Osteoblast (primary cell): ENCODE measurements around the gene LMBR1L. TPM values are rescaled to one million over a fixed set of nuclear protein-coding genes. Genes with fewer than 3 reads are reported as not detected.
A peak's percentile ranks its signal among the peaks of the same experiment; 100 is the strongest.

ENCODE experiments used
- DNase-seq: peaks from one replicate; pipeline ENCODE4 v3.0.0; 2011; ENCODE audit warnings: low spot score, mixed read lengths; ENCODE audit not compliant: insufficient read length; ENCODE audit errors: missing footprints
- H2AFZ ChIP-seq: 2 replicates; pipeline ENCODE4 v1.6.0; 2011; ENCODE audit warnings: mild to moderate bottlenecking, low read length
- H3K27ac ChIP-seq: 2 replicates; pipeline ENCODE4 v1.5.1; 2011; ENCODE audit warnings: mild to moderate bottlenecking, low read depth, low read length, moderate library complexity
- H3K27me3 ChIP-seq: 2 replicates; pipeline ENCODE4 v1.6.0; 2012; ENCODE audit warnings: mild to moderate bottlenecking, control low read depth, inconsistent platforms, low read length, moderate library complexity; ENCODE audit not compliant: insufficient read depth
- H3K36me3 ChIP-seq: 2 replicates; pipeline ENCODE4 v1.5.1; 2011; ENCODE audit warnings: mild to moderate bottlenecking, low read length, control low read depth, moderate library complexity; ENCODE audit not compliant: insufficient read depth
- H3K4me1 ChIP-seq: 2 replicates; pipeline ENCODE4 v1.5.1; 2011; ENCODE audit warnings: mild to moderate bottlenecking, low read length, control low read depth, moderate library complexity; ENCODE audit not compliant: insufficient read depth
- H3K4me2 ChIP-seq: 2 replicates; pipeline ENCODE4 v1.6.0; 2011; ENCODE audit warnings: mild to moderate bottlenecking, low read length; ENCODE audit not compliant: insufficient read depth
- H3K4me3 ChIP-seq: fragments of 200-600 bp; sonication (generic); 3 replicates; pipeline ENCODE4 v1.5.1; 2012; ENCODE audit warnings: mild to moderate bottlenecking, low read length, inconsistent platforms; ENCODE audit not compliant: insufficient read depth
- H3K79me2 ChIP-seq: 2 replicates; pipeline ENCODE4 v1.6.0; 2012; ENCODE audit warnings: mild to moderate bottlenecking, low read length, control low read depth, inconsistent platforms; ENCODE audit not compliant: insufficient read depth
- H3K9me3 ChIP-seq: 2 replicates; pipeline ENCODE4 v1.5.1; 2011; ENCODE audit warnings: low read depth, low read length, control low read depth
- H4K20me1 ChIP-seq: 2 replicates; pipeline ENCODE4 v1.6.0; 2012; ENCODE audit warnings: mild to moderate bottlenecking, low read length, control low read depth; ENCODE audit not compliant: insufficient read depth
- total RNA-seq: library from RNA; depleted of rRNA; stranded (reverse); fragments of >200 nt; gene quantifications from 2 replicates; pipeline ENCODE4 v1.2.3, GENCODE V29; 2012
- TF ChIP-seq, protein P1 (sequence below): IDR thresholded peaks from 2 replicates; pipeline ENCODE4 v1.5.1; 2011; ENCODE audit warnings: mild to moderate bottlenecking, low read depth, low read length, moderate library complexity; ENCODE audit errors: extremely low read depth

Gene LMBR1L
- total RNA-seq, 1 donor = 57.2 TPM

DNA sequence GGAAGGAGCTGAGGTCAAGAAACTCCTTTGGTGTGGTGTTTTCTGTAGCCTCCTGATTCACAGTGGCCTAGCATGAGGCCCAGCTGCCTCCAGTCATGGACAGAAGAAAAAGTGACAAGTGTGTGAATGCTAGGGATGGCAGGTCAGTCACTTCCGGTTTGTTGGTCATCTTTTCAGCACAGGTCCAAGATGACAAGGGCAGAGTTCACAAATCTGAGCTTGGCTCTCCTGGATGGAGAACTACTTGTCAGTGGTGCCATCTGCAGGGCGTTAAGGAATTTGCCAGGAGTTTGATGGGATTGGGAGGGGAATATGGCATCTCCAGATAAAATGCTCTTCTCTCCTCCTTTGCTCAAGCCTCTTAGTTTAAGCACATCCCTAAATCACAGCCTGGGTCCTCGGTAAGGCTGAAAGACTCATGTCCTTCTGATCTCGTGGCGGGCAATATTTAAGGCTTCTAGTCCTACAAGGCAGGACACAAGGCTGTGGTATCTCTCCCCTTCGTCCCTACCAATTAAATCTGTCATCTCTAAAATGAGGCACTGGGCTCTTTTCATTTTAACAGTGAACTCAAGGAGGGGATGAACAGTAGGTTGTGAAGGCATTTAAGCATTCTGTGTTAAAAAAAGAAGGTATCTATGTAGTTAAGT lies 10.5 kb upstream of the LMBR1L start:
- peak; percentile 88 for DNase-seq
- H3K4me3 ChIP-seq = no peak overlapping the region
- no peak overlapping the region for H3K27ac ChIP-seq
- H3K27me3 ChIP-seq = no peaks in the 10 kb centered on the region
- H2AFZ ChIP-seq = peak overlapping the region; percentile 72
- no peaks in the 10 kb centered on the region for H3K4me1 ChIP-seq
- no peaks in the 10 kb centered on the region for H3K79me2 ChIP-seq
- TF ChIP-seq, protein P1, sequence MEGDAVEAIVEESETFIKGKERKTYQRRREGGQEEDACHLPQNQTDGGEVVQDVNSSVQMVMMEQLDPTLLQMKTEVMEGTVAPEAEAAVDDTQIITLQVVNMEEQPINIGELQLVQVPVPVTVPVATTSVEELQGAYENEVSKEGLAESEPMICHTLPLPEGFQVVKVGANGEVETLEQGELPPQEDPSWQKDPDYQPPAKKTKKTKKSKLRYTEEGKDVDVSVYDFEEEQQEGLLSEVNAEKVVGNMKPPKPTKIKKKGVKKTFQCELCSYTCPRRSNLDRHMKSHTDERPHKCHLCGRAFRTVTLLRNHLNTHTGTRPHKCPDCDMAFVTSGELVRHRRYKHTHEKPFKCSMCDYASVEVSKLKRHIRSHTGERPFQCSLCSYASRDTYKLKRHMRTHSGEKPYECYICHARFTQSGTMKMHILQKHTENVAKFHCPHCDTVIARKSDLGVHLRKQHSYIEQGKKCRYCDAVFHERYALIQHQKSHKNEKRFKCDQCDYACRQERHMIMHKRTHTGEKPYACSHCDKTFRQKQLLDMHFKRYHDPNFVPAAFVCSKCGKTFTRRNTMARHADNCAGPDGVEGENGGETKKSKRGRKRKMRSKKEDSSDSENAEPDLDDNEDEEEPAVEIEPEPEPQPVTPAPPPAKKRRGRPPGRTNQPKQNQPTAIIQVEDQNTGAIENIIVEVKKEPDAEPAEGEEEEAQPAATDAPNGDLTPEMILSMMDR = peak; percentile 75
- no peaks in the 10 kb centered on the region for H3K36me3 ChIP-seq
- no peaks in the 10 kb centered on the region for H3K9me3 ChIP-seq
- H3K4me2 ChIP-seq = no peak overlapping the region
- no peaks in the 10 kb centered on the region for H4K20me1 ChIP-seq

GRCh38 chr12:49111206-49111605 lies 559 bp upstream of the LMBR1L start:
- Histone ChIP-seq H3K9me3 (no peaks in the 10 kb centered on the region), H3K36me3 (no peaks in the 10 kb centered on the region), H3K79me2 (peaks cover 34% of the 10 kb centered on the region), H2AFZ (peak overlapping the region; percentile 91), H3K27ac (peak overlapping the region; percentile 59), H3K4me3 (peak overlapping the region; percentile 99), H3K4me2 (peak overlapping the region; percentile 97), H3K27me3 (no peaks in the 10 kb centered on the region), H4K20me1 (peaks cover 24% of the 10 kb centered on the region), H3K4me1 (peaks cover 20% of the 10 kb centered on the region)
- TF ChIP-seq, protein P1 = no peak
- peak; percentile 73 for DNase-seq

GRCh38 chr12:49109641-49110463 lies 795 bp downstream of the LMBR1L start:
- TF ChIP-seq, protein P1 = no peak
- Histone ChIP-seq H3K27ac (peak overlapping the region; percentile 80), H3K4me3 (peak overlapping the region; percentile 99), H3K4me1 (peaks cover 29% of the 10 kb centered on the region), H4K20me1 (peaks cover 28% of the 10 kb centered on the region), H3K36me3 (no peaks in the 10 kb centered on the region), H3K4me2 (peak overlapping the region; percentile 97), H2AFZ (peak overlapping the region; percentile 93), H3K27me3 (no peaks in the 10 kb centered on the region), H3K79me2 (peaks cover 43% of the 10 kb centered on the region), H3K9me3 (no peaks in the 10 kb centered on the region)
- peak; percentile 77 for DNase-seq

DNA sequence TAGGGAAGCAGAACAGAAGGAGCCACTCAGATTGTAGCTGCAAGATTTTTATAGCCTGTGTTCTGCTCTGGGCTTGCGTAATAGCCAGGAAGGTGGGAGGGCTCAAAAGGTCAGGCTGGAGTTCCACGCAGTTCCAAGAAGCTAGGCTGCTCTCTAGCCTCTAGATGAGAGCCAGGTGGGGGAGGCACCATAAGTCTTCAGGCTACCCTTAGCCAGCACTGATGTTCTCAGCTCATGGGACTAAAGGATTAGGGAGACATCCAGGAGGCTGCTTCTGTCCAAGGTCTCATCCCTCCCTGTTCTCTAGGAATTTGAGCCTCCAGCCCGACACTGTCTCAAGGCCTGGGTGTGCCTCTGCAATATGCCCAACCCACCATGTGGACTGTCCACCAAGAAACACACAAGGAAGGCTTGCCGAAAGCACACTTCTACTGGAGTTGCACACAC lies 1.7 kb downstream of the LMBR1L start:
- Histone ChIP-seq H3K27ac (peak overlapping the region; percentile 56), H3K4me3 (peak overlapping the region; percentile 99), H3K27me3 (no peaks in the 10 kb centered on the region), H3K36me3 (no peaks in the 10 kb centered on the region), H2AFZ (no peak overlapping the region), H4K20me1 (peaks cover 32% of the 10 kb centered on the region), H3K4me1 (peaks cover 29% of the 10 kb centered on the region), H3K79me2 (peaks cover 46% of the 10 kb centered on the region), H3K4me2 (peak overlapping the region; percentile 97), H3K9me3 (no peaks in the 10 kb centered on the region)
- TF ChIP-seq, protein P1 = no peak
- DNase-seq = peak; percentile 42
